ENCODE data around the gene SHOX. TPM values are rescaled to one million over a fixed set of nuclear protein-coding genes. Genes with fewer than 3 reads are reported as not detected.

Gene SHOX
- total and polyA plus RNA-seq, 2 experiments from 2014 or later = not detected

GRCh38 chrX:638482-639131 is 8.0 kb downstream of the SHOX start:
- TF ChIP-seq EZH2phosphoT487 (IDR thresholded peaks at IDR 0.05; ENCODE audit: insufficient read depth, low read depth) (no peak), EZH2 (IDR thresholded peaks at IDR 0.05; ENCODE audit: insufficient read depth, poor library complexity, severe bottlenecking) (no peak)
- Histone ChIP-seq H3K4me1 (ENCODE audit: insufficient read depth) (no peaks in the 10 kb centered on the region), H3K9ac (no peak overlapping the region), H3K9me2 (ENCODE audit: insufficient read depth) (no peaks in the 10 kb centered on the region), H3K9me3 (ENCODE audit: low read depth) (no peaks in the 10 kb centered on the region), H3K79me2 (ENCODE audit: insufficient read depth) (no peaks in the 10 kb centered on the region), H3K4me2 (ENCODE audit: unreplicated experiment) (no peak overlapping the region), H3K36me3 (ENCODE audit: low read depth) (no peaks in the 10 kb centered on the region), H3K27ac (no peak overlapping the region), H2AFZ (no peak overlapping the region), H3K4me3 (no peak overlapping the region), H3K27me3 (replicated peaks; ENCODE audit: insufficient read depth) (no peaks in the 10 kb centered on the region), H3F3A (ENCODE audit: insufficient read depth) (no peaks in the 10 kb centered on the region), H4K20me1 (ENCODE audit: insufficient read depth) (no peaks in the 10 kb centered on the region)
- DNase-seq = no peak
- in situ Hi-C loops (cut with MboI) = no loop called here
- WGBS, 2 experiments (ENCODE audit: low coverage in 1 of 2, low lambda C conversion rate in 2 of 2, missing lambda C conversion rate in 2 of 2) = 44 to 49% methylated on average over 16 to 18 of the region's 18 CpGs

- H3K79me2 ChIP-seq (ENCODE audit: insufficient read depth) = no peaks in the 10 kb centered on the region
- WGBS, 2 experiments (ENCODE audit: low coverage in 1 of 2, low lambda C conversion rate in 2 of 2, missing lambda C conversion rate in 2 of 2) = 36 to 37% methylated on average over 9 of the region's 9 CpGs
- no peaks in the 10 kb centered on the region for H3K27me3 ChIP-seq (replicated peaks; ENCODE audit: insufficient read depth)
- no peak overlapping the region for H3K9ac ChIP-seq
- TF ChIP-seq EZH2phosphoT487 (IDR thresholded peaks at IDR 0.05; ENCODE audit: insufficient read depth, low read depth) = no peak
- no peak for TF ChIP-seq EZH2 (IDR thresholded peaks at IDR 0.05; ENCODE audit: insufficient read depth, poor library complexity, severe bottlenecking)
- no peaks in the 10 kb centered on the region for H3K9me3 ChIP-seq (ENCODE audit: low read depth)
- no peaks in the 10 kb centered on the region for H3K9me2 ChIP-seq (ENCODE audit: insufficient read depth)
- in situ Hi-C loops (cut with MboI) = no loop called here
- H3K36me3 ChIP-seq (ENCODE audit: low read depth) = no peaks in the 10 kb centered on the region
- H3K4me2 ChIP-seq (ENCODE audit: unreplicated experiment) = no peak overlapping the region
- H3K4me1 ChIP-seq (ENCODE audit: insufficient read depth) = no peaks in the 10 kb centered on the region
- H2AFZ ChIP-seq = no peak overlapping the region
- no peak overlapping the region for H3K4me3 ChIP-seq
- no peaks in the 10 kb centered on the region for H3F3A ChIP-seq (ENCODE audit: insufficient read depth)
- no peak overlapping the region for H3K27ac ChIP-seq
- no peaks in the 10 kb centered on the region for H4K20me1 ChIP-seq (ENCODE audit: insufficient read depth)
- DNase-seq = no peak
Observed at GRCh38 chrX:639151-639550, 8.6 kb downstream of the SHOX start.

- in situ Hi-C loops (cut with MboI) = no loop called here
- DNase-seq = no peak
- Histone ChIP-seq H3K4me1 (ENCODE audit: insufficient read depth) (no peaks in the 10 kb centered on the region), H3K4me3 (no peak overlapping the region), H3K9ac (no peak overlapping the region), H3K36me3 (ENCODE audit: low read depth) (no peaks in the 10 kb centered on the region), H3K9me2 (ENCODE audit: insufficient read depth) (no peaks in the 10 kb centered on the region), H3F3A (ENCODE audit: insufficient read depth) (no peaks in the 10 kb centered on the region), H3K27me3 (replicated peaks; ENCODE audit: insufficient read depth) (no peaks in the 10 kb centered on the region), H3K9me3 (ENCODE audit: low read depth) (no peaks in the 10 kb centered on the region), H3K79me2 (ENCODE audit: insufficient read depth) (no peaks in the 10 kb centered on the region), H2AFZ (no peak overlapping the region), H3K4me2 (ENCODE audit: unreplicated experiment) (no peak overlapping the region), H4K20me1 (ENCODE audit: insufficient read depth) (no peaks in the 10 kb centered on the region), H3K27ac (no peak overlapping the region)
- no peak for TF ChIP-seq EZH2 (IDR thresholded peaks at IDR 0.05; ENCODE audit: insufficient read depth, poor library complexity, severe bottlenecking)
- no peak for TF ChIP-seq EZH2phosphoT487 (IDR thresholded peaks at IDR 0.05; ENCODE audit: insufficient read depth, low read depth)
- WGBS, 2 experiments (ENCODE audit: low coverage in 1 of 2, low lambda C conversion rate in 2 of 2, missing lambda C conversion rate in 2 of 2) = 39 to 54% methylated on average over 10 of the region's 10 CpGs
Observed at GRCh38 chrX:640641-641040, 10.1 kb downstream of the SHOX start.

GRCh38 chrX:641671-642435 is 11.3 kb downstream of the SHOX start:
- Histone ChIP-seq H3K4me3 (no peak overlapping the region), H3K9me2 (ENCODE audit: insufficient read depth) (no peaks in the 10 kb centered on the region), H3K9ac (no peak overlapping the region), H3K9me3 (ENCODE audit: low read depth) (no peaks in the 10 kb centered on the region), H4K20me1 (ENCODE audit: insufficient read depth) (no peaks in the 10 kb centered on the region), H3K4me1 (ENCODE audit: insufficient read depth) (no peaks in the 10 kb centered on the region), H3K79me2 (ENCODE audit: insufficient read depth) (no peaks in the 10 kb centered on the region), H3K36me3 (ENCODE audit: low read depth) (no peaks in the 10 kb centered on the region), H3K27me3 (replicated peaks; ENCODE audit: insufficient read depth) (no peaks in the 10 kb centered on the region), H3K27ac (no peak overlapping the region), H2AFZ (no peak overlapping the region), H3K4me2 (ENCODE audit: unreplicated experiment) (no peak overlapping the region), H3F3A (ENCODE audit: insufficient read depth) (no peaks in the 10 kb centered on the region)
- TF ChIP-seq EZH2 (IDR thresholded peaks at IDR 0.05; ENCODE audit: insufficient read depth, poor library complexity, severe bottlenecking) (no peak), EZH2phosphoT487 (IDR thresholded peaks at IDR 0.05; ENCODE audit: insufficient read depth, low read depth) (no peak)
- WGBS, 2 experiments (ENCODE audit: low coverage in 1 of 2, low lambda C conversion rate in 2 of 2, missing lambda C conversion rate in 2 of 2) = 59 to 62% methylated on average over 20 to 35 of the region's 37 CpGs
- in situ Hi-C loops (cut with MboI) = no loop called here
- no peak for DNase-seq
